ENCODE data around the gene AJM1.
A peak's percentile ranks its signal among the peaks of the same experiment; 100 is the strongest.
"Not testable (repeated sequence)": the region's sequence is repeated elsewhere in the genome, so short reads cannot be mapped to it uniquely, and the experiment has no call there.

The AJM1 gene

DNA sequence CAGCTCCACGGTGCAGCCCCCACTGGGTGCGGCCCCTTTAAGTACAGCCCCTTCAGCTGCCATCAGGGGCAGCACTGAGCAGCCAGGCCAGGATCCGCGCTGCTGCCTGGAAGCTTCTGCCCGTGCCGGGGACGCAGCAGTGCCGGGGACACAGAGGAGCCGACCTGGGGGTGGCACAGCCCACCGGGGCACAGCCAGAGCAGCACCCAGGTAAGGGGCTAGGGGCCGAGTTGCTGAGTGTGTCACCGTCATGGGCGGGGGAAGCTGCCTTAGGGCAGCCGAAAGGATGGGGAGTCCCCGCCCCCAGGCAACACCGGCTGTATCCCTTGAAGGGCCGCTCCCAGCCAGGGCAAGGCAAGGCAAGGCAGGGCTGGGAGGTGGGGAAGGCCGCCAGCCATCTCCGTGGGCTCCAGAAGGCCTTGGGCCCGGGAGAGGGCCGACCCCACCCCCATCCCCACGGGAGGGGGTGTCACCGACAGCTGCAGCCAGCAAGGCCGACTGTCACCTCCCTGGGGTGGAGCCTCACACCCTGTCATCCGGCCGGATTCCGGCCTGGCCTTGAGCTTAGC is at the start of gene AJM1:
TSS of gene AJM1 (plus strand) at position 99 of the 569 bp plus-strand sequence. CDS start 1,937 bp downstream, outside the sequence.
- peak; percentile 43 to 77 for DNase-seq

DNA sequence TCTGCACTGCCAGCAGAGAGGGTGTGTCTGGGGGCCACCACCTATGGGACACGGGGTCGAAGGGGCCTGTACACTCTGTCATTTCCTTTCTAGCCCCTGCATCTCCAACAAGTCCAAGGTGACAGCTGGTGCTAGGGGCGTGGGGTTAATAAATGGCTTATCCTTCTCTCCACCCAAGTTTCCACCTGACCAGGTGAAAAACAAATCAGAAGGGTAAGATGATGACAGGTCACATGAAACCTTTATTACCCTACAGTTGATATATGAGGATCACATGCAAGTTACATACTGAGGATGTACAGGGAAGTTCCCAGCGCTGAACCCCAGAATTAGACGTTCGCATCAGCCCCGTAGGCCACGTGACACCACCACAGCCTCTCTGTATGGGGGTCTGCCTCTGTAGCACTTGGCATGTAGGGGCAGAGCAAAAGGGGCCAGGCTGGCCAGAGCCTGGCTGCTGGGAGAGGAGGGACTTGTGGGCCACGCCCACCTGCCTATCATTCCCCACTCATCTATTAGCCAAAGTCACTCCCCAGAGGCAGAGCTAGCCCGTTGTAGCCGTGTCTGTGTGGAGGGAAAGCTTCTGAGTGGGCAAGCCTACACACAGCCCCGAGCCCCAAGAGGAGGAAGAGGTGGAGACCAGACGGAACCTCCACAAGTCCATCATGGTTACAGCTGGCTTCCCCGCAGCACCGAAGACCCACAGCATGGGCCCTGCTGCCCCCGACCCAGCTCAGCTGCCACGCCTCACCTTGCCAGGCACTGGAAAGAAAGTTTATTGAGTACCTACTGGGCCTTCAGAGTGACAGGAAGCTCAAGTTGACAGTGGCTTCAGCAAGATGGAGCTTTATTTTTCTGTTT is 49.0 kb upstream of the AJM1 start:
- no peak for DNase-seq

- DNase-seq = no peak
These were observed 47.8 kb upstream of the AJM1 start for GRCh38 chr9:136794281-136794999.

- peak; percentile 41 to 73 for DNase-seq
These were observed 47.3 kb upstream of the AJM1 start for GRCh38 chr9:136795000-136795348.

DNA sequence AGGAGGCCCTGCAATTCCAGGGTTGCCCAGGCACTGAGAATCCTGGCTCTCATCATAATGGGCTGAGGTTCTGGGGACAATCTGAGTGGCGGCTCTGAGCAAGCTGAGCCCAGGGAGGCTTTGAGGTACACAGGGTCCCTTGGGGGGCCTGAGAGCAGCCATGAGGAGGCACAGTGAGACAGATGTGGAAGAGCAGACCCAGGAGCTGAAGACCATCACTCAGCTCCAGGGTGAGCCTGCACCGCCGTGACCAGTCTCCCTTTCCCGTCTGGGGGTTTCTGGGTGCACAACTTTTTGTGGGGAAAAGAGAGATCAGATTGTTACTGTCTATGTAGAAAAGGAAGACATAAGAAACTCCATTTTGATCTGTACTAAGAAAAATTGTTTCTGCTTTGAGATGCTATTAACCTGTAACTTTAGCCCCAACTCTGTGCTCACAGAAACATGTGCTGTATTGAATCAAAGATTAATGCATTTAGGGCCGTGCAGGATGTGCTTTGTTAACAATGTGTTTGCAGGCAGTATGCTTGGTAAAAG is 46.0 kb upstream of the AJM1 start, which contains the start of gene CCDC183:
TSS of gene CCDC183 (plus strand) at position 101 of the 537 bp plus-strand sequence. CDS start at position 161, 60 bp downstream.
- no peak for DNase-seq

DNA sequence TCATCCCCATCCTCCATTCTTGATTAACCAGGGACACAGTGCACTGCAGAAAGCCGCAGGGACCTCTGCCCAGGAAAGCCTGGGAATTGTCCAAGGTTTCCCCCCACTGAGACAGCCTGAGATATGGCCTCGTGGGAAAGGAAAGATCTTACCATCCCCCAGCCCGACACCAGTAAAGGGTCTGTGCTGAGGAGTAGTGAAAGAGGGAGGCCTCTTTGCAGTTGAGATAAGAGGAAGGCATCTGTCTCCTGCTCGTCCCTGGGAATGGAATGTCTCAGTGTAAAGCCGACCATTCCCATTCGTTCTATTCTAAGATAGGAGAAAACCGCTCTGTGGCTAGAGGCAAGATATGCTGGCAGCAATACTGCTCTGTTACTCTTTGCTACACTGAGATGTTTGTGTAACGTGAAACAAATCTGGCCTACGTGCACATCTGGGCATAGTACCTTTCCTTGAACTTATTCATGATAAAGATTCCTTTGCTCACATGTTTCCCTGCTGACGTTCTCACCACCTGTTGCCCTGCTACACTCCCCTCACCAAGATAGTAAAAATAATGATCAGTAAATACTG is 45.4 kb upstream of the AJM1 start:
- not testable (repeated sequence) for DNase-seq

GRCh38 chr9:136798708-136799078 is 43.6 kb upstream of the AJM1 start:
- DNase-seq = no peak

DNA sequence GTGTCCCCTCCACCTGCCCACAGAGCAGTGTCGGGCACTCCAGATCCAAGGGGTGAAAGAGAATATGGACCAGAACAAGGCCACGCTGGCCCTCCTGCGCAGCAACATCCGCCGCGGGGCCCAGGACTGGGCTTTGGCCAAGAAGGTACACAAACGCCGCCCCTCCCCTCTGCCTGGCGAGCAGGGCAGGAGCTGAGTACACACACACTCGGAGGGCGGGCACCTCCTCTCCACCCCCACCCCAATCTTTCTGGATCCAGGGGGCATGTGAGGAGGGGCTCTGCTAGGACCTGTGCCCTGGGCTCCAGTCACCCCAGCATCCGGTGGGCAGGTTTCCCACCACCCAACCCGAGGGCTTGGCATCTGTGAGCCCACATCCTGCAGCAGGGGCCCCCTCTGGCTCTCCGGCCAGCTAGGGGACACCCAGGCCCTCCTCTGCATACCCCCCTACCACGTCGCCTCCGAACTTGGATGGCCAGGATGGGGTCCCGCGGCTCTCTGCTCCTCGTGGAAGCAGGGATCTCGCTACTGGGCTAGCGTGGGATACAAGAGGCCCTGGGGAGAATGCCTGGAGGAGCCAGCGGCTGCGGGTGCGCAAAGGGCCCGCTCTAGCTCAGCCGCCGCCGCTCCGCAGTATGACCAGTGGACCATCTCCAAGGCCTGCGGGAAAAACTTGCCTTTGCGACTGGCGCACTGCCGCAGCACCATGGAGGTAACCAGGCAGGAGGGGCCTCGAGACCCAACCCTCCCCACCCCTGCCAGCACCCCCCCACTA is 43.0 kb upstream of the AJM1 start:
- DNase-seq = no peak

DNA sequence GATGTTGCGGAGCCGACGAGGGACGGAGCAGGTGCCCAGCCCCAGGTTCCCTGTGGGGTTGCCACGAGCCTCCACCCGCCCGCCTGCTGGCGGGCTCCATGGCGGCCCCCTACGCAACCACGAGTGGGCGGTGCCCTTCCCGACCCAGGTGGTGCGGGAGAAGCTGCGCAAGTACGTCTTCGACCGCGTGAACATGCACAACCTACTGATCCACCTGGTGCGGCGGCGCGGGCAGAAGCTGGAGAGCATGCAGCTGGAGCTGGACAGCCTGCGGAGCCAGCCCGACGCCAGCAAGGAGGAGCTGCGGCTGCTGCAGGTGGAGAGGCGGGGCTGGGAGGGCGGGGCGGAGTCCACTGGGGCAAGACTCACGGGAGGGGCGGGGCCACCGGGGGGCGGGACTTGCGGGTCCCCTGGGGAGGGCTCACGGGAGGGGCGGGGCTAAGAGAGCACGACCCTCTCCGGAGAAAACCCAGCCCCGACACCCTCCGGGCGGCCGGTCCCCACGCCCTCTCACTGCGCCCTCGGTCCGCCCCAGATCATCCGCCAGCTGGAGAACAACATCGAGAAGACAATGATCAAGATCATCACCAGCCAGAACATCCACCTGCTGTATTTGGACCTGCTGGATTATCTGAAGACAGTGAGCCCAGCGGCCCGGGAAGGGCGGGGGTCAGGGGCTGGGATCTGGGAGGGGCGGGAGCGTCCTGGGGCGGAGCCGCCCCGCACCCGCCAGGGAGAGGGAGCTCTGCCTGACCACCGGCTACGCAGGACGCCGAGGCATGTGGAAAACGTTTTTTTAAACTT is 42.2 kb upstream of the AJM1 start:
- DNase-seq = peak in 1 of 2 donors; percentile 43

- DNase-seq = no peak
These were observed 40.0 kb upstream of the AJM1 start for GRCh38 chr9:136802321-136802720.

DNA sequence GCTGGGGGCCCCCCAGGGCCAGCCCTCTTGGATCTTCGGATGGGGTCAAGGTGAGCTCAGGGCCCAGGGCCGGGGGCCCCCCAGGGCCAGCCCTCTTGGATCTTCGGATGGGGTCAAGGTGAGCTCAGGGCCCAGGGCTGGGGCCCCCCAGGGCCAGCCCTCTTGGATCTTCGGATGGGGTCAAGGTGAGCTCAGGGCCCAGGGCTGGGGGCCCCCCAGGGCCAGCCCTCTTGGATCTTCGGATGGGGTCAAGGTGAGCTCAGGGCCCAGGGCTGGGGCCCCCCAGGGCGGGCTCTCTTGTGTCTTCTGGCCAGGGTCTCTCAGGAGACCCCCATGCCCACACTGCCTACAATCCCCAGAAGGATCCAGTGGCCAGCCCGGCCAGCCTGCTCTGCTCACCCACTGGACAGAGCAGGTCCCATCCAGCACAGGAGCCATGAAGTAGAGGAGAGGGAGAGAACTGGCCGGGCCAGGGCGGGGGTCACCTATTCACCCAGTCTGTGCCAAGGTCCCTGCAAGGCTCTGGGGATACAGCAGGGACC is 39.2 kb upstream of the AJM1 start:
- not testable (repeated sequence) for DNase-seq

- no peak for DNase-seq
These were observed 38.4 kb upstream of the AJM1 start for GRCh38 chr9:136803551-136804508.

- DNase-seq = no peak
These were observed 37.6 kb upstream of the AJM1 start for GRCh38 chr9:136804509-136805206.

GRCh38 chr9:136805207-136805740 is 37.0 kb upstream of the AJM1 start:
- DNase-seq = no peak

DNA sequence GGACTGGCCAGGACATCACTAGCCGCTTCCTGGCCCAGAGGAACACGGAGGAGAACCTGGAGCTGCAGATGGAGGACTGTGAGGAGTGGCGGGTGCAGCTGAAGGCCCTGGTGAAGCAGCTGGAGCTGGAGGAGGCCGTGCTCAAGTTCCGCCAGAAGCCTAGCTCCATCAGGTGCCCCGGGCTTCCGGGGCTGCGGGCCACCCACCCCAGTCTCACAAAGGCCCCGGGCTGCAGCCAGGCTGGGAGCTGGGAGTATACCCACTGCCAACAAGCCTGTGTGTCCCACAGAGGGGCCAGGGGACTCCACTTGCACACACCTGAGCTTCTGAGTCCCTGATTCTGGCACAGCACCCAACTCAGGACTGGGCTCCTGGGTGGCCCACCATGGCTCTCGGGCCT is 36.2 kb upstream of the AJM1 start:
- DNase-seq = no peak

GRCh38 chr9:136806631-136807201 is 35.6 kb upstream of the AJM1 start:
- DNase-seq = no peak

- DNase-seq = peak; percentile 57 to 79
These were observed 34.8 kb upstream of the AJM1 start, which contains the start of gene RABL6 for GRCh38 chr9:136807281-136808074. TSS of gene RABL6 (plus strand) at chr9:136807948. CDS start at chr9:136808197, 249 bp downstream.
